H1 (cell line): ENCODE measurements around the gene TPD52L1. TPM values are rescaled to one million over a fixed set of nuclear protein-coding genes. Genes with fewer than 3 reads are reported as not detected.

Experiments
- CTCF ChIA-PET: fragments of 300-600 bp; sonication (Branson Sonifier 250); formaldehyde crosslinking; loops from one replicate; lab custom pipeline; 2021; ENCODE audit not compliant: partially characterized antibody; lab: Charles Lee
- POLR2A ChIA-PET: fragments of 300-600 bp; sonication (Branson Sonifier 250); formaldehyde crosslinking; loops from one replicate; lab custom pipeline; 2021; ENCODE audit warnings: inconsistent platforms; ENCODE audit not compliant: partially characterized antibody; lab: Charles Lee
- DNase-seq, 2 experiments: peaks; one replicate each; pipeline versions ENCODE4 v3.0.0 to v3.0.0-alpha.2; 2010 to 2022; ENCODE audit warnings: low spot score in 2 of 2, low read depth in 1 of 2, mixed read lengths in 1 of 2
- FAIRE-seq: peaks from 2 replicates; lab custom pipeline; 2011; peaks lifted over from hg19 to GRCh38; lab: Jason Lieb, UNC
- H2AFZ ChIP-seq: 2 replicates; pipeline ENCODE4 v1.8.1; 2012; ENCODE audit warnings: low read length, inconsistent platforms
- H2AK5ac ChIP-seq: 2 replicates; pipeline ENCODE4 v1.6.1; 2013; ENCODE audit warnings: low read depth, low read length
- H2BK120ac ChIP-seq: replicated peaks from 2 replicates; pipeline ENCODE3; 2013; ENCODE audit warnings: low read depth, low read length, inconsistent platforms
- H2BK12ac ChIP-seq: 2 replicates; pipeline ENCODE4 v1.6.1; 2013; ENCODE audit warnings: low read depth, low read length
- H2BK15ac ChIP-seq: 2 replicates; pipeline ENCODE4 v1.6.1; 2013; ENCODE audit warnings: low read length
- H2BK20ac ChIP-seq: 2 replicates; pipeline ENCODE4 v1.6.1; 2013; ENCODE audit warnings: low read length
- H2BK5ac ChIP-seq: 2 replicates; pipeline ENCODE4 v1.6.1; 2013; ENCODE audit warnings: low read depth, low read length
- H3K14ac ChIP-seq: 2 replicates; pipeline ENCODE4 v1.6.1; 2013; ENCODE audit warnings: inconsistent platforms; ENCODE audit not compliant: insufficient read length
- H3K18ac ChIP-seq: 2 replicates; pipeline ENCODE4 v1.6.1; 2013; ENCODE audit warnings: low read length; ENCODE audit errors: extremely low read depth
- H3K23ac ChIP-seq: 2 replicates; pipeline ENCODE4 v1.6.1; 2013; ENCODE audit warnings: inconsistent platforms; ENCODE audit not compliant: insufficient read length
- H3K23me2 ChIP-seq: 2 replicates; pipeline ENCODE4 v1.6.1; 2013; ENCODE audit warnings: low read depth, low read length
- H3K27ac ChIP-seq: 2 replicates; pipeline ENCODE4 v1.6.1; 2011; ENCODE audit warnings: low read depth, low read length, inconsistent platforms
- H3K27me3 ChIP-seq, 4 experiments: replicated peaks in 1 of 4; 1 replicate in 1 of 4; 2 replicates in 3 of 4; pipeline versions ENCODE4 v1.6.1 to v1.8.1; 2011 to 2013; ENCODE audit warnings: low read length in 3 of 4, mild to moderate bottlenecking in 3 of 4, inconsistent platforms in 2 of 4, mixed read lengths in 2 of 4, moderate library complexity in 1 of 4; ENCODE audit not compliant: control insufficient read depth in 3 of 4, insufficient read depth in 3 of 4; ENCODE audit errors: extremely low read depth in 1 of 4
- H3K36me3 ChIP-seq, 4 experiments: 2 replicates each; pipeline versions ENCODE4 v1.6.1 to v1.8.1; 2011 to 2013; ENCODE audit warnings: mild to moderate bottlenecking in 4 of 4, low read length in 3 of 4, moderate library complexity in 2 of 4, control low read depth in 1 of 4, inconsistent platforms in 1 of 4; ENCODE audit not compliant: insufficient read depth in 4 of 4, control insufficient read depth in 2 of 4
- H3K4ac ChIP-seq: replicated peaks from 2 replicates; pipeline ENCODE3; 2013; ENCODE audit warnings: low read length, low read depth, mixed read lengths, inconsistent platforms; ENCODE audit not compliant: insufficient read length
- H3K4me1 ChIP-seq, 4 experiments: replicated peaks in 1 of 4; 1 replicate in 1 of 4; 2 replicates in 3 of 4; pipeline versions ENCODE4 v1.6.1 to v1.8.1; 2011 to 2013; ENCODE audit warnings: low read length in 3 of 4, inconsistent platforms in 2 of 4, mixed read lengths in 1 of 4; ENCODE audit not compliant: insufficient read depth in 4 of 4, control insufficient read depth in 3 of 4
- H3K4me2 ChIP-seq, 2 experiments: 2 replicates each; pipeline versions ENCODE4 v1.6.1 to v1.8.1; 2011 to 2013; ENCODE audit warnings: low read depth in 2 of 2, low read length in 2 of 2, control low read depth in 1 of 2, inconsistent platforms in 1 of 2, mild to moderate bottlenecking in 1 of 2; ENCODE audit not compliant: insufficient read depth in 1 of 2
- H3K4me3 ChIP-seq, 4 experiments: fragments of 200-600, 300-600 bp in 1 of 4; sonication (generic), shearing (Covaris generic), sonication (Bioruptor Twin) in 1 of 4; 2 replicates each; pipeline versions ENCODE4 v1.5.1 to v1.8.1; 2011 to 2016; ENCODE audit warnings: low read length in 4 of 4, low read depth in 3 of 4, control low read depth in 2 of 4, inconsistent platforms in 2 of 4, mild to moderate bottlenecking in 2 of 4, mixed read lengths in 1 of 4, moderate library complexity in 1 of 4; ENCODE audit not compliant: insufficient read depth in 2 of 4; ENCODE audit errors: extremely low read depth in 1 of 4
- H3K56ac ChIP-seq: replicated peaks from 2 replicates; pipeline ENCODE3; 2013; ENCODE audit warnings: low read depth, mild to moderate bottlenecking, mixed read lengths, low read length, inconsistent platforms; ENCODE audit not compliant: insufficient read length
- H3K79me1 ChIP-seq: 2 replicates; pipeline ENCODE4 v1.6.1; 2013; ENCODE audit warnings: low read depth, low read length, control low read depth
- H3K79me2 ChIP-seq, 2 experiments: 2 replicates each; pipeline versions ENCODE4 v1.6.1 to v1.8.1; 2012 to 2013; ENCODE audit warnings: low read length in 2 of 2, mild to moderate bottlenecking in 2 of 2, inconsistent platforms in 1 of 2; ENCODE audit not compliant: insufficient read depth in 2 of 2, control insufficient read depth in 1 of 2
- H3K9ac ChIP-seq, 4 experiments: replicated peaks in 1 of 4; 1 replicate in 1 of 4; 2 replicates in 3 of 4; pipeline versions ENCODE4 v1.6.1 to v1.8.1; 2011 to 2013; ENCODE audit warnings: low read depth in 3 of 4, low read length in 3 of 4, control low read depth in 2 of 4, mild to moderate bottlenecking in 2 of 4, moderate library complexity in 2 of 4, inconsistent platforms in 1 of 4; ENCODE audit errors: extremely low read depth in 1 of 4
- H3K9me3 ChIP-seq, 2 experiments: 2 replicates each; pipeline versions ENCODE4 v1.6.1 to v1.8.1; 2012 to 2013; ENCODE audit warnings: mild to moderate bottlenecking in 2 of 2, moderate library complexity in 2 of 2, control low read depth in 1 of 2, inconsistent platforms in 1 of 2, low read depth in 1 of 2, low read length in 1 of 2, mixed read lengths in 1 of 2; ENCODE audit not compliant: insufficient read depth in 2 of 2
- H4K20me1 ChIP-seq, 2 experiments: replicated peaks in 1 of 2; 2 replicates each; pipeline versions ENCODE3 to v1.8.1; 2011 to 2013; ENCODE audit warnings: inconsistent platforms in 2 of 2, low read length in 2 of 2, mild to moderate bottlenecking in 1 of 2; ENCODE audit not compliant: insufficient read depth in 2 of 2, control insufficient read depth in 1 of 2
- H4K5ac ChIP-seq: 2 replicates; pipeline ENCODE4 v1.6.1; 2013; ENCODE audit warnings: low read length, low read depth, mixed read lengths, inconsistent platforms; ENCODE audit not compliant: insufficient read length
- H4K8ac ChIP-seq: 2 replicates; pipeline ENCODE4 v1.8.0; 2013; ENCODE audit warnings: mild to moderate bottlenecking, moderate library complexity, low read length, inconsistent platforms; ENCODE audit not compliant: insufficient read depth; ENCODE audit errors: extremely low read depth
- H4K91ac ChIP-seq: replicated peaks from 2 replicates; pipeline ENCODE3; 2013; ENCODE audit warnings: low read length, mixed read lengths, inconsistent platforms; ENCODE audit not compliant: insufficient read length
- CBX8 ChIP-seq: fragments of 300-800, 300-1000 bp; sonication (generic); IDR thresholded peaks from 2 replicates; pipeline ENCODE4 v1.7.1; 2016; ENCODE audit warnings: low read depth, low read length, borderline replicate concordance
- CTCF ChIP-seq, 3 experiments: IDR thresholded peaks; 1 replicate in 2 of 3; 2 replicates in 1 of 3; pipeline versions ENCODE4 v1.5.1 to v1.6.1; 2011; ENCODE audit warnings: low read length in 3 of 3, mild to moderate bottlenecking in 3 of 3, inconsistent platforms in 2 of 3, low read depth in 1 of 3, moderate library complexity in 1 of 3; ENCODE audit not compliant: insufficient read depth in 1 of 3; ENCODE audit errors: control extremely low read depth in 1 of 3
- JUND ChIP-seq: IDR thresholded peaks from 2 replicates; pipeline ENCODE4 v1.6.1; 2011; ENCODE audit warnings: mild to moderate bottlenecking, improper control_type of control experiment, low read length
- KDM4A ChIP-seq: IDR thresholded peaks from one replicate; pipeline ENCODE4 v1.7.1; 2012; ENCODE audit warnings: low read depth, mild to moderate bottlenecking, moderate library complexity, low read length, inconsistent platforms; ENCODE audit not compliant: severe bottlenecking
- POLR2AphosphoS5 ChIP-seq: IDR thresholded peaks from 2 replicates; pipeline ENCODE4 v1.6.1; 2011; ENCODE audit warnings: low read depth, low read length
- RAD21 ChIP-seq, 2 experiments: IDR thresholded peaks in 1 of 2; conservative IDR thresholded peaks in 1 of 2; 2 replicates each; pipeline ENCODE4 v1.6.1; 2011; ENCODE audit warnings: low read depth in 2 of 2, low read length in 2 of 2, improper control_type of control experiment in 1 of 2, inconsistent platforms in 1 of 2, mild to moderate bottlenecking in 1 of 2, moderate library complexity in 1 of 2
- TAF1 ChIP-seq: IDR thresholded peaks from 2 replicates; pipeline ENCODE4 v1.6.1; 2011; ENCODE audit warnings: mild to moderate bottlenecking, low read depth, low read length
- YY1 ChIP-seq: IDR thresholded peaks from 2 replicates; pipeline ENCODE4 v1.6.1; 2011; ENCODE audit warnings: low read depth, mild to moderate bottlenecking, low read length
- WGBS, 2 experiments: shearing (Covaris generic) in 1 of 2; methylation state at CpG; one replicate each; pipeline versions ENCODE4 v1.1.6 to v1.1.7; 2013 to 2015; ENCODE audit warnings: low lambda C conversion rate in 2 of 2, mixed read lengths in 2 of 2, inconsistent platforms in 1 of 2, low coverage in 1 of 2, missing lambda C conversion rate in 1 of 2; ENCODE audit not compliant: insufficient replicate concordance in 2 of 2, insufficient coverage in 1 of 2, insufficient read length in 1 of 2; ENCODE audit errors: extremely low coverage in 1 of 2, missing lambda C conversion rate in 1 of 2; 5-methylcytosine and 5-hydroxymethylcytosine counted together
- polyA plus RNA-seq, 7 experiments: library from polyadenylated mRNA; depleted of rRNA in 3 of 7; stranded (reverse) in 5 of 7; unstranded in 2 of 7; fragments of >200 nt in 5 of 7; fragments of 200-250 nt in 2 of 7; gene quantifications; 1 replicate in 5 of 7; 2 replicates in 1 of 7; 4 replicates in 1 of 7; pipeline versions ENCODE4 v1.2.1 to v1.2.3, GENCODE V29; 2011 to 2013; ENCODE audit warnings: missing spikeins in 2 of 7, mixed read lengths in 2 of 7
- total RNA-seq: library from RNA; stranded (reverse); fragmentation: NEBNext Ultra II Directional; extraction: Animal tissue kit (Norgen Biotek cat#: 25700); gene quantifications from 2 replicates; pipeline ENCODE4 v1.2.1, GENCODE V29; 2021

TPD52L1 gene
- total and polyA plus RNA-seq, 2 of the 8 experiments (the other 6 are each of a cell fraction or from before 2014, with no cell fraction given) = 7.4 to 14.2 TPM

GRCh38 chr6:125310994-125311649 lies 157.5 kb downstream of the TPD52L1 start:
- ChIA-PET POLR2A (interaction anchor here (0.5 to 1.2 kb wide), 3 partner anchors 9 to 479 kb away, joined by 3 read pairs; partner anchors contain the start of gene HDDC2), CTCF (interaction anchor here (0.7 to 9.6 kb wide), 50 partner anchors 9 to 850 kb away, joined by 3 to 158 read pairs (median 4); partner anchors contain the start of genes HDDC2 and NCOA7)
- no peak overlapping the region for H2BK15ac ChIP-seq
- H3K4me3 ChIP-seq = no peak overlapping the region
- no peak overlapping the region for H3K4me2 ChIP-seq
- no peaks in the 10 kb centered on the region for H3K23me2 ChIP-seq
- no peak overlapping the region for H3K4ac ChIP-seq
- 56% methylated on average over 7 of the region's 7 CpGs; no CpG with 5 or more reads in 1 of the 2 experiments for WGBS, 2 experiments
- H2BK20ac ChIP-seq = no peak overlapping the region
- no peak overlapping the region for H2BK12ac ChIP-seq
- no peaks in the 10 kb centered on the region for H3K79me2 ChIP-seq
- no peak overlapping the region for H4K8ac ChIP-seq
- no peak overlapping the region for H2AK5ac ChIP-seq
- H3K4me1 ChIP-seq = peaks cover 0 to 2% (median 0%) of the 10 kb centered on the region in 4 experiments; a peak in 1 of 7 replicates
- H4K5ac ChIP-seq = no peak overlapping the region
- H2AFZ ChIP-seq = no peak overlapping the region
- H3K27ac ChIP-seq = no peak overlapping the region
- no peak overlapping the region for H3K23ac ChIP-seq
- H3K56ac ChIP-seq = no peak overlapping the region
- H4K20me1 ChIP-seq = no peaks in the 10 kb centered on the region
- H3K9ac ChIP-seq = no peak overlapping the region
- H2BK5ac ChIP-seq = no peak overlapping the region
- H3K27me3 ChIP-seq = peaks cover 0 to 1% (median 0%) of the 10 kb centered on the region in 4 experiments; a peak in 1 of 7 replicates
- TF ChIP-seq YY1 (no peak), KDM4A (no peak), JUND (no peak), RAD21 (IDR thresholded peaks at IDR 0.05 in 1 of 2, conservative IDR thresholded peaks at IDR 0.05 in 1 of 2; ENCODE audit: low read depth in 2 of 2, low read length in 2 of 2) (peak; percentile 96 to 97), CTCF (IDR thresholded peaks at IDR 0.05; ENCODE audit: control extremely low read depth in 1 of 3, insufficient read depth in 1 of 3, low read depth in 1 of 3, low read length in 3 of 3) (peak in 2 of 3 experiments; percentile 73 to 82; a peak in 3 of 4 replicates), TAF1 (no peak), CBX8 (no peak), POLR2AphosphoS5 (no peak)
- FAIRE-seq = peak; percentile 91
- H3K36me3 ChIP-seq = no peaks in the 10 kb centered on the region
- no peak for DNase-seq
- no peak overlapping the region for H2BK120ac ChIP-seq
- no peaks in the 10 kb centered on the region for H3K9me3 ChIP-seq
- no peak overlapping the region for H3K18ac ChIP-seq
- H3K14ac ChIP-seq = no peak overlapping the region
- no peaks in the 10 kb centered on the region for H3K79me1 ChIP-seq
- no peak overlapping the region for H4K91ac ChIP-seq
